Occipital lobe (tissue), 2 donors: Measurements from ENCODE around the gene LCN10. TPM values are rescaled to one million over a fixed set of nuclear protein-coding genes. Genes with fewer than 3 reads are reported as not detected.
A peak's percentile ranks its signal among the peaks of the same experiment; 100 is the strongest.
"Not testable (repeated sequence)": the region's sequence is repeated elsewhere in the genome, so short reads cannot be mapped to it uniquely, and the experiment has no call there.

Source experiments
- DNase-seq: peaks from one replicate; lab custom pipeline; 2025; lab: John Stamatoyannopoulos, UW
- total RNA-seq: library from RNA; depleted of rRNA; stranded (reverse); fragments of >200 nt; gene quantifications from one replicate; pipeline ENCODE4 v1.2.3, GENCODE V29; 2014

LCN10 gene
- total RNA-seq: not detected

GRCh38 chr9:136742591-136743391, at the start of gene LCN10:
TSS of gene LCN10 (minus strand) at chr9:136742940. CDS start at chr9:136742903, 37 bp downstream.
- DNase-seq: no peak

GRCh38 chr9:136791516-136792276, 49.0 kb upstream of the LCN10 start:
- DNase-seq: no peak

DNA sequence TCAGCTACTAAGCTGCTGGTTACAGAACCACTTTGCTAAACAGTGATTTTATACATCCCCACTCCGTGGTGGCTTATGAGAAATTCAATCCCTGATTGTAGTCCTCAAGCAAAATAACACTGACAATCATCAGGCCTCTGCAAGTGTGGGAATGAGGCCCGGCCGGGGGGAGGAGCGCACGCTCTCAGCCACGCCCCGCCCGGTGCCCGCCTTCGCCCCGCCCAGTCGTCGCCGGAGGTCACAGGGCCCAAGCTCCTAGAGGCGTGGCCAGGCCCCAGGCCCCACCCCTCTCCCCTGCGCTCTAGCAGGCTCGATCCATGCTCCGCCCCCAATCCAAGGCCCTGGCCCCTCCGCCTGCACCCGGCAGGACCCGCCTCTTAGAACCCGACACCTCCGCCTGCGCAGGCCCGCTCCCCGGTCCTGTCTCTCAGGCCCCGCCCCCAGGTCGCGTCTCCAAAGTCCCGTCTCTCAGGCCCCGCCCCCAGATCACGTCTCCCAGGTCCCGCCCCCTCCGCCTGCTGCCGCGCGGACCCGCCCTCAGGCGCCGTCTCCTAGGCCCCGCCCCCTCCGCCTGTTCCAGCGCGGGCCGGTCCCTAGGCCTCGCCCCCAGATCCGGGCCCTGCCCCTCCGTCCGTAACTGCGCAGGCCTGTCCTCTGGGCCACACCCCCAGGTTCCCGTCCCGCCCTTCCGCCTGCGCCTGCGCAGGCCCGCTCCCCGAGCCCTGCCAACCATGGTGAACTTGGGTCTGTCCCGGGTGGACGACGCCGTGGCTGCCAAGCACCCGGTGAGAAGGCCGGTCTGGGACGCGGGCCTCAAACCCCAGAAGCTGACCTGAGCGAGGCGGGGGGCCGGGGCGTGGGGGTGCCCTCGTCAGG, 48.1 kb upstream of the LCN10 start, which contains the start of gene TMEM141:
TMEM141 (plus strand) TSS at position 705 of the 876 bp plus-strand sequence; CDS start at position 732, 27 bp downstream.
- peak; percentile 100 for DNase-seq

GRCh38 chr9:136789523-136789937, 46.8 kb upstream of the LCN10 start:
- DNase-seq: no peak

GRCh38 chr9:136788644-136789522, 46.1 kb upstream of the LCN10 start:
- not testable (repeated sequence) for DNase-seq

GRCh38 chr9:136787690-136788400, 45.1 kb upstream of the LCN10 start:
- DNase-seq: no peak

- not testable (repeated sequence) for DNase-seq
Measured at GRCh38 chr9:136786983-136787382, 44.2 kb upstream of the LCN10 start.

GRCh38 chr9:136786451-136786850, 43.7 kb upstream of the LCN10 start:
- DNase-seq: no peak

- not testable (repeated sequence) for DNase-seq
Measured at GRCh38 chr9:136785565-136786355, 43.0 kb upstream of the LCN10 start.

DNA sequence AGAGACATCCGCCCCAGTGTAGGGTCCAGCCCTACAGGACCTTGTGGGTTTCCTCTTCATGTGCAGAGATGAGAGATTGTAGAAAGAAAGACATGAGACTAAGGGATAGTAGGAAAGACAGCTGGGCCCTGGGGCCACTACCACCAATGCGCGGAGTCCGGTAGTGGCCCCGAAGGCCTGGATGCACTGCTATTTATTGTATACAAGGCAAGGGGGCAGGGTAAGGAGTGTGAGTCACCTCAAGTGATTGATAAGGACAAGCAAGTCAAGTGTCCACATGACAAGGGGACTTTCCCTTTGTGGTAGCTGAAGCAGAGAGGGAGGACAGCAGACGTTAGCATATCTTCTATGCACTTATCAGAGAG, 42.2 kb upstream of the LCN10 start:
- no peak for DNase-seq

DNA sequence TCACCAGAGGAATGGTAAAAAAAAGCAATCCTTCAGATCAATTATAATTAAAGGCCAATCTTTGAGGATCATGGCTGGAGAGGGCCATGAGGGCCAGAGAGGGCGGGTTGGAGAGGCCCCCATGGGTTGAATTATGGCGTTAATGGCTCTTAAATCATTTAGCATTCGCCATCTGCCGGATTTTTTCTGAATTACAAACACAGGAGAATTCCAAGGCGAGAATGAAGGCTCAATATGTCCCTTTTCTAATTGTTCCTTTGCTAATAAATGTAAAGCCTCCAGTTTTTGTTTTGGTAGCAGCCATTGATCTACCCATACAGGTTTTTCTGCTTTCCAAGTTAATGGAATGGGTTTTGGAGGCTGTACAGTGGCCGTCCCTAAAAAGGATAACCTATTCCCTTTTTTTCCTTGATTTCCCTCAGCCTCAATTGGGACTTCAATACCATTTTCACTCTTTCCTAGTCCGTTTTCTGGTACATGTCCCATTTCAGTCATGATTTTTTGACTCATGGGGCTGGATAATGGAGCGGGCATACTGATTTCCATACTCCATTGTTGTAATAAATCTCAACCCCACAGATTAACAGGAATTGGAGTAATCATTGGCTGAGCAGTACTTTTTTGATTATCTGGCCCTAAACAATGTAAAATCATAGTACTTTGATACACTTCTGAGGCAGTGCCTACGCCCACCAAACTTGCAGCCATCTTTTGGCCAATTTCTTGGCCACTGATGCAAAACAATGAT, 41.7 kb upstream of the LCN10 start:
- DNase-seq: no peak

GRCh38 chr9:136782452-136782851, 39.7 kb upstream of the LCN10 start:
- no peak for DNase-seq

- DNase-seq: no peak
Measured at GRCh38 chr9:136779808-136780207, 37.1 kb upstream of the LCN10 start.

DNA sequence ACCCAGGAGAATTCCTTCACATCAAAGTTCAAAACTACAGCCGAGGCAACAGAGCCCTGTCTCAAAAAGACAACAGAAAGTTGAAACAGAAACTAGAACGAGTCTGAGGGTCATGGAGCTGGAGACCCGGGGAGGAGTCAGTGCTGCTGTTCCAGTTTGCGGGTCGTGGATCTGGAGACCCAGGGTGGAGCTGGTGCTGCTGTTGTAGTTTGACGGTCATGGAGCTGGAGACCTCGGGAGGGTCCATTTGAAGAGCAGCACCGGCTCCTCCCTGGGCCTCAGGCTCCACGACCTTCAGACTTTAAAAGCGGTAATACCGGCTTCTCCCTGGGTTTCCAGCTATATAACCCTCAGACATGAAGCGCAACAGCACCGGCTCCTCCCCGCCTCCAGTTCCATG, 34.6 kb upstream of the LCN10 start:
- DNase-seq: no peak

- DNase-seq: no peak
Measured at GRCh38 chr9:136776947-136777346, 34.2 kb upstream of the LCN10 start.

GRCh38 chr9:136775191-136775590, 32.5 kb upstream of the LCN10 start:
- DNase-seq: no peak

DNA sequence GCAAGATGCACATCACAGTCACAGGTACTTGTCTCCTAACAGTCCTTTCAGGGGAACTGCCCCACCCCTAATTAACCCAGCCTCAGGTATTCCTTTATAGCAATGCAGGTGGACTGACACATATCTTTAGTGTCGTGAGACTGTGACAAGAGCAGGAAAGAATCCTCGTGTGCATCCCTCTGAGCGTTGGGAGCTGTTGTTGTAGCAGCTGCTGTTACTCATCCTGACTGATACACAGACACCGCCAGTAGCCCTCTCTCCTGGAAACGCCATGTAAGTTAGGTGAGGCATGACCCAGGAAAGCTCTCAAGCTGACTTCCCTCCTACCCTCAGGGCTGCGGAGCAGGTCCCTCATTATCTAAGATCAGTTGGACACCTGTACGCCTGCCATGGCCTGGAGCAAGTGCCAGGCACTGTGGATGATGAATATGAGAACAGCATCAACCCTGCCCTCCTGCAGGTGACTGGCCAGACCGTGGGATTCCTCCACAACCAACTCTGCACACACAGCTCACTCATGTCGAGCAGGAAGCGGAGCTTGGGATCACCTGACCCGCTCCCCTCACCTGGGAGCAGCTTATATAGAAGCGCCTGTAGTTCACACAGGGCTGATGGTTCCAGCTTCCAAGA, 31.8 kb upstream of the LCN10 start:
- no peak for DNase-seq
